IPS-15b (cell line): ENCODE measurements around the gene DCDC2C.

Experiments used
- H3K27me3 ChIP-seq: one replicate; pipeline ENCODE4 v1.6.1; 2013; ENCODE audit warnings: low read length; ENCODE audit not compliant: control insufficient read depth, insufficient read depth
- H3K36me3 ChIP-seq: one replicate; pipeline ENCODE4 v1.6.1; 2013; ENCODE audit warnings: low read length; ENCODE audit not compliant: control insufficient read depth, insufficient read depth
- H3K4me1 ChIP-seq: one replicate; pipeline ENCODE4 v1.6.1; 2013; ENCODE audit warnings: mild to moderate bottlenecking, low read length; ENCODE audit not compliant: control insufficient read depth, insufficient read depth
- H3K4me3 ChIP-seq: one replicate; pipeline ENCODE4 v1.5.1; 2013; ENCODE audit warnings: low read depth, low read length
- H3K9ac ChIP-seq: one replicate; pipeline ENCODE4 v1.6.1; 2013; ENCODE audit warnings: low read depth, mild to moderate bottlenecking, low read length
- H3K9me3 ChIP-seq: one replicate; pipeline ENCODE4 v1.6.1; 2013; ENCODE audit warnings: mild to moderate bottlenecking, low read length; ENCODE audit not compliant: control insufficient read depth, insufficient read depth

Gene DCDC2C

DNA sequence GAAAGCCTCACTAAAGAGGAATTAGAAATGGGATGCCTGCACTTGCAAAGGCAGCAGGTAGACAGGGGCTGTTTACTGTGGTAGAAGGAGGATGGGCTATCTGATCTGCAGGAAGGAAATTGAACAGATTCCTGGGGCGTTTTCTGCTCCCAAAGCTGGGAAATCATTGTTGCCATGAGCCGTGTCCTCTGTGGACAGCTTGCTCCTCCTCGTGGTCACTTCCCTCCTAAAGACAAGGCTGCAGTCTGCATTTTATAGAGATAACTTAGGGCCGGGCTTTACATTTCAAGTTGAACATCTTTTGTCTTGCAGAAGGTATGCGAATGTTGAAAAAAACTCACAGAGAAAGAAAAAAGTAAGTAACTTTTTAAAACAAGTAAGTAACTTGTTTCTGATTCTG is 50.9 kb downstream of the DCDC2C start:
- H3K36me3 ChIP-seq, result no peaks in the 10 kb centered on the region
- H3K4me3 ChIP-seq, result no peak overlapping the region
- H3K9me3 ChIP-seq, result no peaks in the 10 kb centered on the region
- no peaks in the 10 kb centered on the region for H3K4me1 ChIP-seq
- H3K9ac ChIP-seq, result no peak overlapping the region
- H3K27me3 ChIP-seq, result no peaks in the 10 kb centered on the region

GRCh38 chr2:3754795-3755194 is 51.4 kb downstream of the DCDC2C start:
- no peaks in the 10 kb centered on the region for H3K36me3 ChIP-seq
- H3K9ac ChIP-seq, result no peak overlapping the region
- H3K4me1 ChIP-seq, result no peaks in the 10 kb centered on the region
- H3K9me3 ChIP-seq, result no peaks in the 10 kb centered on the region
- no peaks in the 10 kb centered on the region for H3K27me3 ChIP-seq
- H3K4me3 ChIP-seq, result no peak overlapping the region

GRCh38 chr2:3755277-3755676 is 51.9 kb downstream of the DCDC2C start:
- no peak overlapping the region for H3K9ac ChIP-seq
- no peak overlapping the region for H3K4me3 ChIP-seq
- H3K36me3 ChIP-seq, result no peaks in the 10 kb centered on the region
- no peaks in the 10 kb centered on the region for H3K27me3 ChIP-seq
- H3K4me1 ChIP-seq, result no peaks in the 10 kb centered on the region
- H3K9me3 ChIP-seq, result no peaks in the 10 kb centered on the region

- H3K9me3 ChIP-seq, result no peaks in the 10 kb centered on the region
- H3K27me3 ChIP-seq, result no peaks in the 10 kb centered on the region
- no peaks in the 10 kb centered on the region for H3K4me1 ChIP-seq
- H3K36me3 ChIP-seq, result no peaks in the 10 kb centered on the region
- H3K4me3 ChIP-seq, result no peak overlapping the region
- no peak overlapping the region for H3K9ac ChIP-seq
Observed at GRCh38 chr2:3756306-3756705, 52.9 kb downstream of the DCDC2C start.

DNA sequence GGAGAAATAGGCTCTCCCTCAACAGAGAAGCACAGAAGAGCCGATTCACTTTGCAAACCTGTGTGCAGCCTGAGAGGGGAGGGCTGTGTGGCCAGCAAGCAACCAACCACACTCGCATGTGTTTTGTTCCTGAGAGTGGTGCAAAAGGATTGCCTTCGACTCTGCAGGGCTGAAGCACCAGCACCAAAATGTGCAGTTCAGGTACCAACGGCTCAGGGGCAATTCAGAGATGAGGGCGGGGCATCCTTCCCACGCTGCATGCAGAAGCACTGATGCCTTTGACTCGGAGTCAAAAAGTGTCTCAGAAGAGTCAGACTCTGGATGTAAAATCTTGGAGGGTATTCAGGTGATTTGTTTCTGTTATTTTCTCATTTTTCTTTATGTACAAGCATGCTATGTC is 55.5 kb downstream of the DCDC2C start:
- Histone ChIP-seq H3K27me3 (no peaks in the 10 kb centered on the region), H3K9me3 (no peaks in the 10 kb centered on the region), H3K4me3 (no peak overlapping the region), H3K4me1 (no peaks in the 10 kb centered on the region), H3K36me3 (no peaks in the 10 kb centered on the region), H3K9ac (no peak overlapping the region)

DNA sequence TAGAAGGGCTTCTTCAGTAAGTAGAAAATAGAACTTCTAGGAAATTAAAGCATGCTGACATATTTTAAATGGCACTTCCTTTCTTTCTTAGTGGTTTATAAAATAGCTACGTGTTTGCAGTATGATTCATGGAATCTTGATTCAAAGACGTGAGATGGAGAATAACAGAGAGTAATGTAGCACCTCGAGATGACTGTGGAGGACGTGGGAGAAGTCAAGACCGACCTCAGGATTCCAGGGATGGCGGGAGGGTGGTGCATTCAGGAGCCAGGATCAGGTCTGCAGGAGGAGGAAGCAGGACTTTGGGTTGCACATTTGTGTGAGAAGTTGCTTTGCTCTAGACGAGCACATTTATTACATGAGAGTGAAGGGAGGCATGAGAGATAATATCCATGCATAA is 56.0 kb downstream of the DCDC2C start:
- Histone ChIP-seq H3K27me3 (no peaks in the 10 kb centered on the region), H3K4me1 (no peaks in the 10 kb centered on the region), H3K36me3 (no peaks in the 10 kb centered on the region), H3K9me3 (no peaks in the 10 kb centered on the region), H3K4me3 (no peak overlapping the region), H3K9ac (no peak overlapping the region)

DNA sequence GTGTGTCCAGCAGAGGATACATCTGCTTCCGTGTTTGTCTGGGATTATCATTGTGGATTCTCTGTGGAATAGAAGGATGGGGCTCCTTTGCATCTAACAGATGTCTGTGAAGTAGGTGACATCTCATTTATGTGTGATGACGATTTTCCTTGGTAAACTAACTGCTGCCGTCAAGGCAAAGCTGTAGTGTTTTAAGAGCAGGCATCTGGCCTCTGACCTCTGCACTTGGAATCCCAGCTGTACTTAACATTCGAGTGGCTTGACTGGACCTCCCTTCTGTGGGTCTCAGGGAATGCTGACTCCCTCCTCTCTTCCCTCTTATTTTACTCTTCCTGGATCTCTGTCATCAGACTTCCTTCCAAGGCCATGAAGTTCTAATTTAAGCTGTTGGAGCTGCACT is 56.4 kb downstream of the DCDC2C start:
- Histone ChIP-seq H3K9me3 (no peaks in the 10 kb centered on the region), H3K4me3 (no peak overlapping the region), H3K27me3 (no peaks in the 10 kb centered on the region), H3K36me3 (no peaks in the 10 kb centered on the region), H3K9ac (no peak overlapping the region), H3K4me1 (no peaks in the 10 kb centered on the region)

- Histone ChIP-seq H3K4me1 (no peaks in the 10 kb centered on the region), H3K36me3 (no peaks in the 10 kb centered on the region), H3K9me3 (no peaks in the 10 kb centered on the region), H3K9ac (no peak overlapping the region), H3K4me3 (no peak overlapping the region), H3K27me3 (no peaks in the 10 kb centered on the region)
Observed at GRCh38 chr2:3761272-3761671, 57.9 kb downstream of the DCDC2C start.

DNA sequence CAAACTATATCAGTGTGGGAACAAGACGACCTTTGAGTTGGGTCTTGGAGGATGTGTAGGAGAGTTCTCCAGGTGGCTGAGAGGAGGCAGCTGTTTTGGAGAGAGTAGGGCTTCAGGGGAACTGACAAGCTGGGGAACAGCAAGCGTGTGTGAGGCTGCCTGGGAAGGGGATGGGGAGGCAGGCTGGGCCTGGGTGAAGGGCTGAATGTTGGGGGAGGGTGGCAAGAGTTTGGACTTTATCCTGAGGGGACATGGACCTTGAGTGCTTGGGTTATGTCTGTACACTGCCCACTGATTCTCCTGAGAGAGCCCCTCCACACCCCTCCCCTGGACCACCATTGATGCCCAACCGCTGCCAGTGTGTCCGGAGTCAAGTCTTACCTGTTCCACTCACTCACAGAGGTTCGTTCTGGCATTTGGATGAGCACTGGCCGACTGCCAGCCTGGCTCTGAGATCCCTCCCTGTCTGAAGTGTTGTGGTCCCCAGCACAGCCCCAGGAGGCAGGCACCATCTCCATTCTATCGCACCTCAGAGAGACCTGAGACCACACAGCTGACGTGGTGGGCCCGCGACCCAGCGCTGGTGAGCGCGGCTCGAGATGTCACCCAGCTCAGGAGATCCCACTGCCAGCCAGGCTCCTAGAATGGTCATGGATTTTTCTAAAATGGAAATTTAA is 59.5 kb downstream of the DCDC2C start:
- H3K27me3 ChIP-seq, result no peaks in the 10 kb centered on the region

DNA sequence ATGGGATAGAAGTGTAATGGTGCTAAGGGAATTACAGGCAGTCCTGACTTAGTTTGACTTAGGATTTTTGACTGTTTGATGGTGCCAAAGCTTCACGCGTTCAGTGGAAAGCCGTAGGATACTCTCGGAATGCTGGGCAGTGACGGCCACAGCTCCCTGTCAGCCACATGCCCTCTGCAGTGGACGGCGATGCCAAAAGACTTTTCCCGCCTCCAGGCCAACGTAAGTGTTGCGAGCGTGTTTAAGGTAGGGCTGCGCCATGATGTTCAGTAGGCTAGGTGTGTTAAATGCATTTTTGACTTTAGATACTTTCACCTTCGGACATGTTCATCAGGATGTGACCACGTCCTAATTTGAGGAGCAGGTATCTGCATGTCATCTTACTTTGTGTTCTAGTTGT is 63.4 kb downstream of the DCDC2C start:
- Histone ChIP-seq H3K4me3 (no peak overlapping the region), H3K4me1 (no peaks in the 10 kb centered on the region), H3K27me3 (no peaks in the 10 kb centered on the region), H3K9ac (no peak overlapping the region), H3K9me3 (no peaks in the 10 kb centered on the region), H3K36me3 (no peaks in the 10 kb centered on the region)

More for the DNA sequence above, 59.5 kb downstream of the DCDC2C start:
- Histone ChIP-seq H3K9ac (no peak overlapping the region), H3K9me3 (no peaks in the 10 kb centered on the region), H3K4me3 (no peak overlapping the region), H3K4me1 (no peaks in the 10 kb centered on the region), H3K36me3 (no peaks in the 10 kb centered on the region)

DNA sequence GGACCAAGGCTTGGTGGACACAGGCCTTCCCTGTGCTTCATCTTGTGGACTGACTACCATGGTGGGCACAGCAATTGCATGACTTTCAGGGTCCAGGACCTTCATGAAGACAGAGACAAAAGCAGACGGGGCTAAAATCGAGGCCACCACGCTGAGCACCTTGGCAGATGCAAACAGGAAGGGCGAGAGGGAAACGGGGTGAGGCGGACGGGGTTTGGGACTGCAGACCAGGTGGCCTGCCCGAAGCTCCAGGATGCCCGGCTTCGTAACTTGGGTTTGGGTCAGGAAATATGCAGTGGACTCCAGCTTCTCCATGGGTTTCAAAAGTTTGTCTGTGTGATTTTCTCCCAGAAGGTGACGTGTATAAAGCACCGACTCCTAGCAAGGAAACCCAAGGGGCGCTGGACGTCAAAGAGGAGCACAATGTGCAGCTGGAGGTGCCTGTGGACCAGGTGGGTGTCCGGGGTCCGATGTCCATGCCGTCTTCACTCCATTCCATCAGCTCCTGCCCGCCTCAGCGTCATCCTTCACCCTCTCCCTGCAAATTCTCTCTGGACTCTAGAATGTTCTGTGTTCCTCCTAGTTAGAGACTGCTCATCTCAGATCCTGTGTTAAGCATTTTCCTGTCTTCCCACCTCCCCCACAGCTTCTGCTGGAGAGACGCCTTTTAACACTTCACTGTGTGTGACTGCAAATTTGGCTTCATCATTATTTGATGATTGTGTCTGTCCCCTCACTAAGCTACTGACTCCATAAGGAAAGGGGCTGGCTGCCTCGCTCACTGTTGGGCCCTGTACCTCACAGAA is 65.8 kb downstream of the DCDC2C start:
- H3K4me3 ChIP-seq, result no peak overlapping the region
- H3K9ac ChIP-seq, result no peak overlapping the region
- no peaks in the 10 kb centered on the region for H3K9me3 ChIP-seq
- H3K36me3 ChIP-seq, result no peaks in the 10 kb centered on the region
- no peaks in the 10 kb centered on the region for H3K4me1 ChIP-seq
- no peaks in the 10 kb centered on the region for H3K27me3 ChIP-seq

DNA sequence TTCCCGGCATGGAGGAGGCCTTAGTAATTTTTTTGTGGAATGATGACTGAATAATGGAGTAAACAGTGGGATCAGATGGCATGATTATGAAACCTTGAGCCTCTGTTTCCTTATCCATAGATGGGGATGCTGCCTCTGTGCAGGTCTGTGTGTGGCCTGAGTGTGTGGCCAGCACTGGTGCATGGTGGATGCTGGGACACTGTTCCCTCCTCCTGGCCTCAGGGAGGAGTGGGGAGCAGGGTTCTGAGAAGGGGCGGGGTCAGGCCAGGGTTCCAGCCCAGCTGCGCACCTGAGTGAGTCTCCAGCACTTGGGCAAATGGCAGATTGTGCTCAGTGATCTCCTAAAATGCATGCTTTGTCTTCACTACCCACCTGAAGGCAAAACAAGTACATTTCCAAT is 66.4 kb downstream of the DCDC2C start:
- Histone ChIP-seq H3K27me3 (no peaks in the 10 kb centered on the region), H3K4me1 (no peaks in the 10 kb centered on the region), H3K36me3 (no peaks in the 10 kb centered on the region), H3K4me3 (no peak overlapping the region), H3K9ac (no peak overlapping the region), H3K9me3 (no peaks in the 10 kb centered on the region)
